Breast epithelium (tissue), 4 donors: ENCODE data around the gene CLDN1. TPM values are rescaled to one million over a fixed set of nuclear protein-coding genes. Genes with fewer than 3 reads are reported as not detected.

Source experiments
- DNase-seq, 2 donors: peaks; one replicate each; pipeline ENCODE4 v3.0.0-alpha.2; 2019; ENCODE audit warnings: low spot score in 2 of 2
- H3K27ac ChIP-seq, 2 donors: fragments of 200-600 bp; sonication (generic) in 1 of 2; one replicate each; pipeline ENCODE4 v1.5.1; 2016 to 2019; ENCODE audit warnings: mild to moderate bottlenecking in 1 of 2
- H3K27me3 ChIP-seq, 2 donors: fragments of 200-600 bp; sonication (generic) in 1 of 2; one replicate each; pipeline versions ENCODE4 v1.5.1 to v1.6.0; 2017 to 2019; ENCODE audit warnings: control low read depth in 1 of 2, mild to moderate bottlenecking in 1 of 2
- H3K36me3 ChIP-seq: fragments of 200-600 bp; one replicate; pipeline ENCODE4 v1.5.1; 2019
- H3K4me1 ChIP-seq, 2 donors: fragments of 200-600 bp; sonication (generic); one replicate each; pipeline ENCODE4 v1.5.1; 2016 to 2019; ENCODE audit warnings: control low read depth in 1 of 2
- H3K4me3 ChIP-seq, 3 donors: fragments of 200-600 bp; sonication (generic); 1 replicate in 2 of 3; 2 replicates in 1 of 3; pipeline ENCODE4 v1.5.1; 2016 to 2019; ENCODE audit warnings: mild to moderate bottlenecking in 3 of 3, moderate library complexity in 2 of 3
- H3K9me3 ChIP-seq, 2 donors: fragments of 200-600 bp; sonication (generic) in 1 of 2; one replicate each; pipeline ENCODE4 v1.5.1; 2016 to 2019; ENCODE audit warnings: control low read depth in 1 of 2
- POLR2A ChIP-seq: fragments of 450-650 bp; IDR thresholded peaks from one replicate; pipeline ENCODE4 v1.6.1; 2016; ENCODE audit warnings: antibody characterized with exemption, mild to moderate bottlenecking, moderate library complexity
- POLR2AphosphoS5 ChIP-seq, 3 donors: sonication (generic); formaldehyde crosslinking; IDR thresholded peaks; one replicate each; pipeline ENCODE4 v1.6.1; 2017; ENCODE audit warnings: antibody characterized with exemption in 3 of 3
- intact Hi-C: fragments of 100-400 bp; cut with DNase I; formaldehyde crosslinking; loops from one replicate; pipeline ENCODE4 v1.15.1; 2023; ENCODE audit warnings: low total_unique reads
- total RNA-seq, 3 donors: library from RNA; depleted of rRNA; stranded (reverse); fragments of >200 nt; gene quantifications; one replicate each; pipeline ENCODE4 v1.1.0, GENCODE V29; 2016
- TF ChIP-seq, protein P1 (sequence below), 3 donors: fragments of 450-650 bp; IDR thresholded peaks; one replicate each; pipeline ENCODE4 v1.5.1; 2016 to 2017; ENCODE audit warnings: antibody characterized with exemption in 3 of 3, mild to moderate bottlenecking in 3 of 3, moderate library complexity in 3 of 3

The CLDN1 gene
- total RNA-seq, 3 donors from 2014 or later, result 0.80 to 51.8 (median 2.9) TPM

DNA sequence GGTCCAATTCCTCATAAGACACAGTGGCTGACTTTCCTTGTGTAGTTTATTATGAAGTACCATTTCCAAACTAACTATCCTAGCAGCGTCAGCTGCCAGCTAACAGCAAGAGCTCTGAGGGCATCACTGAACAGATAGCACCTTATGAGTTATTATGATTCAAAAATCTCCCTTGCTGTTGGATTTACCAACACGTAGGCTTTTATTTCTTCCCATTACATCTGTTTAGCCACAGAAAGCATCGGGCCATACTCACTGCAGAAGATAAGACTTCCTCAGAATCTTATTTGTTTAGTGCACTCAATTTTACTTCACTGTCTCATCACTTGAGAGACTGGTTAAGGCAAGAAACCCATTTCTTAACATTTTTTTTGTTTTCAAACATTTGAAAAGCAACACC lies 16.2 kb downstream of the CLDN1 start:
- Histone ChIP-seq H3K4me1 (no peaks in the 10 kb centered on the region), H3K36me3 (no peaks in the 10 kb centered on the region), H3K27ac (no peak overlapping the region), H3K27me3 (no peaks in the 10 kb centered on the region), H3K9me3 (no peaks in the 10 kb centered on the region), H3K4me3 (no peak overlapping the region)
- TF ChIP-seq POLR2AphosphoS5 (IDR thresholded peaks at IDR 0.05) (no peak), POLR2A (no peak)
- TF ChIP-seq, protein P1, sequence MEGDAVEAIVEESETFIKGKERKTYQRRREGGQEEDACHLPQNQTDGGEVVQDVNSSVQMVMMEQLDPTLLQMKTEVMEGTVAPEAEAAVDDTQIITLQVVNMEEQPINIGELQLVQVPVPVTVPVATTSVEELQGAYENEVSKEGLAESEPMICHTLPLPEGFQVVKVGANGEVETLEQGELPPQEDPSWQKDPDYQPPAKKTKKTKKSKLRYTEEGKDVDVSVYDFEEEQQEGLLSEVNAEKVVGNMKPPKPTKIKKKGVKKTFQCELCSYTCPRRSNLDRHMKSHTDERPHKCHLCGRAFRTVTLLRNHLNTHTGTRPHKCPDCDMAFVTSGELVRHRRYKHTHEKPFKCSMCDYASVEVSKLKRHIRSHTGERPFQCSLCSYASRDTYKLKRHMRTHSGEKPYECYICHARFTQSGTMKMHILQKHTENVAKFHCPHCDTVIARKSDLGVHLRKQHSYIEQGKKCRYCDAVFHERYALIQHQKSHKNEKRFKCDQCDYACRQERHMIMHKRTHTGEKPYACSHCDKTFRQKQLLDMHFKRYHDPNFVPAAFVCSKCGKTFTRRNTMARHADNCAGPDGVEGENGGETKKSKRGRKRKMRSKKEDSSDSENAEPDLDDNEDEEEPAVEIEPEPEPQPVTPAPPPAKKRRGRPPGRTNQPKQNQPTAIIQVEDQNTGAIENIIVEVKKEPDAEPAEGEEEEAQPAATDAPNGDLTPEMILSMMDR (IDR thresholded peaks at IDR 0.05), result no peak
- no peak for DNase-seq
- intact Hi-C loops, result no loop called here

DNA sequence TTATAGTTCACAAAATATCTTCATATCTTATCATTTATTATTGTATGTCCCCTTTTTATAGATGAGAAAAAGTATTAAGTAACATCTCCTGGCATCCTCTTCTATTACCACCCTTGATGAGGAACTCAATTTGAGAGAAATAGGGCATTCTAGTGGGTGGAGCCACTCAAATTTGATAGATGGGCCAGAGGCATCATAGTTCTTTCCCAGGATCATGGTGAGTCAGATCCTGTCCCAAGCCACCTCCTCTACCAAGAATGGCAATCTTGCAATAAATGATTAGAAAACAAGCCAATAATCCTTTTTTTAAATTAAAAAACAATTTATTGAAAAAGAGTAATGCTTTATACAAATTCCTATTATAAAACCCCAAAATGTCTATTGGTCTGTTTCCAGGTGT lies 16.8 kb downstream of the CLDN1 start:
- DNase-seq, result no peak
- intact Hi-C loops, result no loop called here
- no peak overlapping the region for H3K27ac ChIP-seq
- no peaks in the 10 kb centered on the region for H3K9me3 ChIP-seq
- H3K4me3 ChIP-seq, result no peak overlapping the region
- no peaks in the 10 kb centered on the region for H3K4me1 ChIP-seq
- TF ChIP-seq POLR2A (no peak), POLR2AphosphoS5 (IDR thresholded peaks at IDR 0.05) (no peak)
- TF ChIP-seq, protein P1 (IDR thresholded peaks at IDR 0.05), result no peak
- no peaks in the 10 kb centered on the region for H3K36me3 ChIP-seq
- no peaks in the 10 kb centered on the region for H3K27me3 ChIP-seq

DNA sequence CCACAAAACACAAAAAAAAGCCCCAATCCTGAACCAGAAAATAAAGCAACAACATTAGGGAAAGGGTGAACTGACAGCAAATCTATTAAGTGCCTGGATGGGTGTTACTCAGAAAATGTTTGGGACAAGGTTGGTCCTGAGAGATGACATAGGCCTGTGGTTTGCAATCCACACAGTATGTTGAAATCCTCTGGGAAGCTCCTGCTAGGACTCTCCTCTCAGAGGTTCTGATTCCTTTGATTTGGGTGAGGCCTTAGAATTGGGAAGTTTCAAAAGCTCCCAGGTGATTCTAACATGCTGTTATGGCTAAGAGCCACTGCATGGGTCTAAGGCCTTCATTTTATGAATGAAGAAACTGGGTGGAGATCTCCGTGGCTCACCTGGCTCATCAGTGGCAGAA lies 18.4 kb downstream of the CLDN1 start:
- Histone ChIP-seq H3K4me3 (no peak overlapping the region), H3K9me3 (no peaks in the 10 kb centered on the region), H3K27me3 (no peaks in the 10 kb centered on the region), H3K4me1 (no peaks in the 10 kb centered on the region), H3K36me3 (no peaks in the 10 kb centered on the region), H3K27ac (no peak overlapping the region)
- no peak for TF ChIP-seq POLR2AphosphoS5 (IDR thresholded peaks at IDR 0.05)
- TF ChIP-seq POLR2A, result no peak
- TF ChIP-seq, protein P1 (IDR thresholded peaks at IDR 0.05), result no peak
- intact Hi-C loops, result no loop called here
- DNase-seq, result no peak

DNA sequence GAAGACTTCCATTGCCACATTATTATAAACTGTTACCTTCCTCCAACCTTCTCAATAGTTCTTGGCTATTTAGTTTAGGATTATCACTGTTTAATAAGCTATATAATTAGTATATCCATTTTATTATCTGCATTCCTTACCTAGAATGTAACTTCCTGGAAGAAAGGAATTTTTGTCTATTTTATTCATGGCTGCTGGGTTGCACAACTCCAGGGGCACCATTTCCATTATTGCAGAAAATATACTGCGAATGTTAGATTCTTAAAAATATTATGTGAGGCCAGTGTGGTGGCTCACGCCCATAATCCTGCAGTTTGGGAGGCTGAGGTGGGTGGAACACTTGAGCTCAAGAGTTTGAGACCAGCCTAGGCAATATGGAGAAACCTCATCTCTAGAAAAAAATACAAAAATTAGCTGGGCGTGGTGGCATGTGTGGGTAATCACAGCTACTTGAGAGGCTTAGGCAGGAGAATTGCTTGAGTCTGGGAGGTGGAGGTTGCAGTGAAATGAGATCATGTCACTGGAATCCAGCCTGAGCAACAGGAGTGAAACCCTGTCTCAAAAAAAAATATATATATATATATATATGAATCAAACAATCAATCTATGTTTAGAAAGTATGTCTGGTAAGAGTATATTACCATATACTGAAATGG lies 19.9 kb downstream of the CLDN1 start:
- H3K27me3 ChIP-seq, result no peaks in the 10 kb centered on the region
- no peaks in the 10 kb centered on the region for H3K36me3 ChIP-seq
- no peaks in the 10 kb centered on the region for H3K9me3 ChIP-seq
- intact Hi-C loops, result no loop called here
- H3K4me1 ChIP-seq, result no peaks in the 10 kb centered on the region
- DNase-seq, result no peak
- TF ChIP-seq POLR2A (no peak), POLR2AphosphoS5 (IDR thresholded peaks at IDR 0.05) (no peak)
- TF ChIP-seq, protein P1 (IDR thresholded peaks at IDR 0.05), result no peak
- H3K27ac ChIP-seq, result no peak overlapping the region
- no peak overlapping the region for H3K4me3 ChIP-seq

DNA sequence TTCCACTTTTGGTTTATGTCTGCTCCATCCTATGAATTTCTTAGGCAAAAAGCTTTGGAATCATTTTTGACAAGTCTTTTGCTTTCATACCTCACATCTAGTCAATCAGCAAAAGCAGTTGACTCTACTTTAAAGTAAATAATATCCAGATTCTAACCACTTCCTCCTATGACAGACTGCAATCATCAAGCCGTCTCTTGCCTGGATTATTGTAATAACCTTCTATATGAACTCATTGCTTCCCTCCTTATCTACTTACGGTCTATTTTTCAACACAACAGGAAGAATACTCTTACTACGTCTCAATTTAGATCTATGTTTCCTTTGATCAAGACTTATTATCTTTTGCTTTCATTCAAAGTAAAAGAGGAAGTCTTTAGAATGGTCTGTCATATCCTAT lies 20.7 kb downstream of the CLDN1 start:
- Histone ChIP-seq H3K36me3 (no peaks in the 10 kb centered on the region), H3K9me3 (no peaks in the 10 kb centered on the region), H3K4me3 (no peak overlapping the region), H3K27me3 (no peaks in the 10 kb centered on the region), H3K4me1 (no peaks in the 10 kb centered on the region), H3K27ac (no peak overlapping the region)
- intact Hi-C loops, result no loop called here
- TF ChIP-seq, protein P1 (IDR thresholded peaks at IDR 0.05), result no peak
- TF ChIP-seq POLR2A, result no peak
- DNase-seq, result no peak
